Right lobe of liver (tissue), 6 donors: ENCODE data around the gene EMD. TPM values are rescaled to one million over a fixed set of nuclear protein-coding genes. Genes with fewer than 3 reads are reported as not detected.

Source experiments
- ATAC-seq, 4 donors: fragments of 200-7000 bp; cut with Tn5 transposase; one replicate each; pipeline ENCODE4 v1.9.1; 2020; ENCODE audit warnings: mild to moderate bottlenecking in 4 of 4, moderate library complexity in 4 of 4
- DNase-seq, 3 donors: peaks; one replicate each; pipeline ENCODE4 v3.0.0-alpha.2; 2020
- H3K27ac ChIP-seq, 3 donors: fragments of 200-600 bp; one replicate each; pipeline ENCODE4 v1.8.0; 2022
- H3K27me3 ChIP-seq, 2 donors: fragments of 200-600 bp; one replicate each; pipeline ENCODE4 v1.8.0; 2022
- H3K36me3 ChIP-seq, 4 donors: fragments of 200-600 bp; sonication (generic) in 1 of 4; one replicate each; pipeline versions ENCODE4 v1.5.1 to v1.8.0; 2017 to 2022; ENCODE audit warnings: control low read depth in 1 of 4
- H3K4me1 ChIP-seq, 4 donors: fragments of 200-600 bp; sonication (generic) in 1 of 4; one replicate each; pipeline versions ENCODE4 v1.5.1 to v1.8.0; 2017 to 2022; ENCODE audit warnings: control low read depth in 1 of 4
- H3K4me3 ChIP-seq, 3 donors: fragments of 200-600 bp; one replicate each; pipeline ENCODE4 v1.8.0; 2022
- H3K9me3 ChIP-seq, 4 donors: fragments of 200-600 bp; sonication (generic) in 1 of 4; one replicate each; pipeline versions ENCODE4 v1.5.1 to v1.8.0; 2017 to 2022; ENCODE audit warnings: control low read depth in 1 of 4
- CTCF ChIP-seq, 4 donors: fragments of 200-600 bp in 3 of 4; fragments of 450-650 bp in 1 of 4; IDR thresholded peaks; one replicate each; pipeline versions ENCODE4 v1.5.1 to v1.8.0; 2016 to 2022; ENCODE audit warnings: antibody characterized with exemption in 4 of 4, mild to moderate bottlenecking in 2 of 4
- POLR2A ChIP-seq: fragments of 450-650 bp; IDR thresholded peaks from one replicate; pipeline ENCODE4 v1.6.1; 2017; ENCODE audit warnings: antibody characterized with exemption, mild to moderate bottlenecking
- WGBS: methylation state at CpG from one replicate; pipeline ENCODE4 v1.1.6; 2018; ENCODE audit warnings: low coverage, low lambda C conversion rate; ENCODE audit not compliant: insufficient coverage; ENCODE audit errors: missing lambda C conversion rate; 5-methylcytosine and 5-hydroxymethylcytosine counted together
- intact Hi-C, 2 donors: fragments of 100-400 bp; cut with DNase I; formaldehyde crosslinking; loops; one replicate each; pipeline versions ENCODE4 v1.11.2 to v1.14.1; 2022
- total RNA-seq, 6 experiments: library from RNA; depleted of rRNA in 2 of 6; stranded (reverse); fragments of >200 nt in 2 of 6; fragmentation: NEBNext Ultra II Directional in 3 of 6; extraction: Animal tissue kit (Norgen Biotek cat#: 25700) in 3 of 6; gene quantifications; one replicate each; pipeline versions ENCODE4 v1.1.0 to v1.2.4, GENCODE V29; 2016 to 2023
- donor health status: DM: no; HTN: yes; CAD: no.
- donor health status: DM: no; HTN: no; CAD: no.
- donor health status: DM: no; HTN: no; CAD: no.
- donor health status: DM: no; HTN: yes; CAD: no.
- donor health status: DM: no; HTN: yes; CAD: no.

Gene EMD
- total RNA-seq, 6 experiments from 2014 or later: 19.8 to 28.8 (median 24.2) TPM

GRCh38 chrX:154412468-154412867 lies 33.4 kb downstream of the EMD start:
- no peaks in the 10 kb centered on the region for H3K36me3 ChIP-seq
- 20% methylated on average over 3 of the region's 4 CpGs for WGBS
- H3K27ac ChIP-seq: peak overlapping the region; percentile 78 to 88 (median 86)
- H3K9me3 ChIP-seq: no peaks in the 10 kb centered on the region
- H3K27me3 ChIP-seq: no peaks in the 10 kb centered on the region
- peak overlapping the region; percentile 52 to 72 (median 70) for H3K4me3 ChIP-seq
- no peaks in the 10 kb centered on the region for H3K4me1 ChIP-seq
- TF ChIP-seq POLR2A: no peak
- TF ChIP-seq CTCF (IDR thresholded peaks at IDR 0.05): no peak
- no peak for DNase-seq
- peak in 3 of 4 donors; percentile 6 to 21 (median 7) for ATAC-seq
- intact Hi-C loops: no loop called here

GRCh38 chrX:154413142-154413541 lies 34.0 kb downstream of the EMD start:
- no peak for ATAC-seq
- no CpG with 5 or more reads among the region's 8 CpGs for WGBS
- no peaks in the 10 kb centered on the region for H3K36me3 ChIP-seq
- intact Hi-C loops: no loop called here
- H3K27ac ChIP-seq: no peak overlapping the region
- no peak for DNase-seq
- no peaks in the 10 kb centered on the region for H3K4me1 ChIP-seq
- H3K4me3 ChIP-seq: no peak overlapping the region
- no peak for TF ChIP-seq POLR2A
- TF ChIP-seq CTCF (IDR thresholded peaks at IDR 0.05): no peak
- H3K27me3 ChIP-seq: no peaks in the 10 kb centered on the region
- no peaks in the 10 kb centered on the region for H3K9me3 ChIP-seq

GRCh38 chrX:154417157-154417556 lies 38.1 kb downstream of the EMD start:
- H3K27me3 ChIP-seq: no peaks in the 10 kb centered on the region
- intact Hi-C loops: no loop called here
- no peak overlapping the region for H3K4me3 ChIP-seq
- no peak overlapping the region for H3K27ac ChIP-seq
- DNase-seq: no peak
- H3K4me1 ChIP-seq: no peaks in the 10 kb centered on the region
- no peaks in the 10 kb centered on the region for H3K9me3 ChIP-seq
- H3K36me3 ChIP-seq: no peaks in the 10 kb centered on the region
- 61% methylated on average over 7 of the region's 7 CpGs for WGBS
- no peak for ATAC-seq
- TF ChIP-seq POLR2A (no peak), CTCF (IDR thresholded peaks at IDR 0.05) (no peak)

GRCh38 chrX:154419189-154419588 lies 40.1 kb downstream of the EMD start:
- ATAC-seq: no peak
- Histone ChIP-seq H3K36me3 (no peaks in the 10 kb centered on the region), H3K4me3 (no peak overlapping the region), H3K9me3 (no peaks in the 10 kb centered on the region), H3K27me3 (no peaks in the 10 kb centered on the region), H3K27ac (no peak overlapping the region), H3K4me1 (no peaks in the 10 kb centered on the region)
- DNase-seq: no peak
- 83% methylated on average over 4 of the region's 8 CpGs for WGBS
- TF ChIP-seq CTCF (IDR thresholded peaks at IDR 0.05): no peak
- TF ChIP-seq POLR2A: no peak
- intact Hi-C loops: no loop called here
